Activated naive CD4-positive, alpha-beta T cell treated with anti-CD3 and anti-CD28 coated beads, Interleukin-2, amount 10 ng/mL, durations not matched to agents 7 days and 5 days (primary cell): ENCODE measurements around the gene TMEM74B.

ENCODE experiments used
- CTCF ChIA-PET: fragments of 350-600 bp; sonication (Branson Sonifier 250); formaldehyde crosslinking; loops from one replicate; lab custom pipeline; 2021; ENCODE audit warnings: antibody characterized with exemption; lab: Charles Lee
- DNase-seq: peaks from one replicate; pipeline ENCODE4 v3.0.0-alpha.2; 2020
- H3K27ac Mint-ChIP-seq: one replicate; pipeline ENCODE4 v1.8.0; 2021; ENCODE audit warnings: mild to moderate bottlenecking, moderate library complexity, mixed read lengths
- H3K27me3 Mint-ChIP-seq: one replicate; pipeline ENCODE4 v1.8.0; 2021; ENCODE audit warnings: mild to moderate bottlenecking, mixed read lengths
- H3K36me3 Mint-ChIP-seq: one replicate; pipeline ENCODE4 v1.8.0; 2021; ENCODE audit warnings: mixed read lengths
- H3K4me1 Mint-ChIP-seq: one replicate; pipeline ENCODE4 v1.8.0; 2021; ENCODE audit warnings: mixed read lengths
- H3K4me3 Mint-ChIP-seq: one replicate; pipeline ENCODE4 v1.8.0; 2021; ENCODE audit warnings: mild to moderate bottlenecking, moderate library complexity, mixed read lengths
- H3K9me3 Mint-ChIP-seq: one replicate; pipeline ENCODE4 v1.8.0; 2021; ENCODE audit warnings: mixed read lengths

Gene TMEM74B

GRCh38 chr20:1130847-1131246 lies 53.9 kb downstream of the TMEM74B start:
- no peak overlapping the region for H3K4me3 Mint-ChIP-seq

More at GRCh38 chr20:1130847-1131246, 53.9 kb downstream of the TMEM74B start:
- peaks cover 11% of the 10 kb centered on the region for H3K4me1 Mint-ChIP-seq
- H3K36me3 Mint-ChIP-seq: peaks cover 72% of the 10 kb centered on the region
- DNase-seq: no peak
- no peaks in the 10 kb centered on the region for H3K9me3 Mint-ChIP-seq
- H3K27ac Mint-ChIP-seq: no peak overlapping the region
- H3K27me3 Mint-ChIP-seq: no peaks in the 10 kb centered on the region
- CTCF ChIA-PET: interaction anchor here (0.9 kb wide), 1 partner anchor 22 kb away, joined by 3 read pairs; no protein-coding TSS in a partner anchor
